ENCODE data around the gene MICB. TPM values are rescaled to one million over a fixed set of nuclear protein-coding genes. Genes with fewer than 3 reads are reported as not detected.
A peak's percentile ranks its signal among the peaks of the same experiment; 100 is the strongest.
"Not testable (repeated sequence)": the region's sequence is repeated elsewhere in the genome, so short reads cannot be mapped to it uniquely, and the experiment has no call there.

The MICB gene
- polyA plus RNA-seq (2011; rRNA removed) = 21.9 and 23.4 TPM in 2 replicates
- 16.1 and 21.2 TPM in 2 replicates for polyA minus RNA-seq (2011; rRNA and poly(A)+ RNA removed)

DNA sequence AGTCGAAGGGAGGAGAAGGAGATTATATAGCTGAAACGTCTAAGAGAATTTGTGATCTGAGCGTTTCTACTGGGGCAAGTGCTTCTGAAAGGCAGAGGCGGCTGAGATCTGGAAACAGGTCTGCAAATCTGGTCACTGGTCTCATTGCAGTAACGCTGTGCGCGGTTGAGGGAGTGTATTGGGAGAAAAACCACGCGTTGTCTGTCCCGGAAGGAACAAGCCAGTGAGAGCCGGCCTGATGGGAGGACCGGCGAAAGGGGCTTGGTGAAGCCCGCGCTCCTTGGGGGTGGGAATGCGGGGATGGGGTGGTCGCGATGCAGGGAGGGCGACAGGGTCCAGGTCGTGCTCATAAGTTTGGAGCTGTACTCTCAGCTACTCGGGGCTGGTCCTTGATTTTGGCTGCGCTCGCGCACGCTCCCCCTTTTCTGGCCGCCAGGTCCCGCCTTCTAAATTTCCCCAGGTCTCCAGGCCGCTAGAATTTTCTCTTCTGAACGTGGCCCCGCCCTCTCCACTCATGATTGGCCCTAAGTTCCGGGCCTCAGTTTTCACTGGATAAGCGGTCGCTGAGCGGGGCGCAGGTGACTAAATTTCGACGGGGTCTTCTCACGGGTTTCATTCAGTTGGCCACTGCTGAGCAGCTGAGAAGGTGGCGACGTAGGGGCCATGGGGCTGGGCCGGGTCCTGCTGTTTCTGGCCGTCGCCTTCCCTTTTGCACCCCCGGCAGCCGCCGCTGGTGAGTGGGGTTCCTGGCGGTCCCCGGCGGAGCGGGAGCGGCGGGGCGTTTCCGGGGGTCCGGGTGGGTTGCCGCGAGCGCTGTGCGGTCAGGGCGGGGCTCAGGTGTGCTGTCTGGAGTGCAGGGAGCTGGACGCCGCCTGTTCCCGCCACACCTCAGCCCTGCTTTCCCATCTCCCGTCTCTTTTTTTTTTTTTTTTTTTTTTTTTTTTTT, at the start of gene MICB:
TSS of gene MICB (plus strand) at position 615 of the 946 bp plus-strand sequence. CDS start at position 664, 49 bp downstream.
- DNase-seq (ENCODE audit: low read depth) = no peak
- ChIA-PET POLR2A (no interaction called here), CTCF (interaction anchor here (0.6 to 1.2 kb wide), 5 partner anchors 32 to 233 kb away, joined by 3 to 4 read pairs (median 3); partner anchors contain the start of gene ATP6V1G2)
- Histone ChIP-seq H3K27me3 (ENCODE audit: control insufficient read depth, insufficient read depth, low read length) (no peaks in the 10 kb centered on the region), H3K4me3 (ENCODE audit: low read depth, low read length) (peak within 1 kb of the TSS; percentile 59), H3K36me3 (ENCODE audit: control insufficient read depth, insufficient read depth, low read length) (no peaks in the 10 kb centered on the region)
- TF ChIP-seq, protein P1, sequence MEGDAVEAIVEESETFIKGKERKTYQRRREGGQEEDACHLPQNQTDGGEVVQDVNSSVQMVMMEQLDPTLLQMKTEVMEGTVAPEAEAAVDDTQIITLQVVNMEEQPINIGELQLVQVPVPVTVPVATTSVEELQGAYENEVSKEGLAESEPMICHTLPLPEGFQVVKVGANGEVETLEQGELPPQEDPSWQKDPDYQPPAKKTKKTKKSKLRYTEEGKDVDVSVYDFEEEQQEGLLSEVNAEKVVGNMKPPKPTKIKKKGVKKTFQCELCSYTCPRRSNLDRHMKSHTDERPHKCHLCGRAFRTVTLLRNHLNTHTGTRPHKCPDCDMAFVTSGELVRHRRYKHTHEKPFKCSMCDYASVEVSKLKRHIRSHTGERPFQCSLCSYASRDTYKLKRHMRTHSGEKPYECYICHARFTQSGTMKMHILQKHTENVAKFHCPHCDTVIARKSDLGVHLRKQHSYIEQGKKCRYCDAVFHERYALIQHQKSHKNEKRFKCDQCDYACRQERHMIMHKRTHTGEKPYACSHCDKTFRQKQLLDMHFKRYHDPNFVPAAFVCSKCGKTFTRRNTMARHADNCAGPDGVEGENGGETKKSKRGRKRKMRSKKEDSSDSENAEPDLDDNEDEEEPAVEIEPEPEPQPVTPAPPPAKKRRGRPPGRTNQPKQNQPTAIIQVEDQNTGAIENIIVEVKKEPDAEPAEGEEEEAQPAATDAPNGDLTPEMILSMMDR (IDR thresholded peaks at IDR 0.05; ENCODE audit: insufficient read depth, low read depth, low read length) = no peak

DNA sequence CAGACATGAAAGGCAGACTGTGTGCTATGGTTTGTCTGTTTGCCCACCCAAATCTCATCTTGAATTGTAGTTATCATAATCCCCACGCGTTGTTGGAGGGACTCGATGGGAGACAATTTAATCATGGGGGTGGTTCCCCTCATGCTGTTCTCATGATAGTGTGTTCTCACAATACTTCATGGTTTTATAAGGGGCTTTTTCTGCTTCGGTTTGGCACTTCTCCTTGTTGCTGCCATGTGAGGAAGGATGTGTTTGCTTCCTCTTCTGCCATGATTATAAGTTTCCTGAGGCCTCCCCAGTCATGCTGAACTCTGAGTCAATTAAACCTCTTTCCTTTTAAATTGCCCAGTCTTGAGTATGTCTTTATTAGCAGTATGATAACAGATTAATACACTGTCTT, 47.2 kb upstream of the MICB start:
- no peak for DNase-seq (ENCODE audit: low read depth)
- CTCF ChIA-PET = no interaction called here
- H3K36me3 ChIP-seq (ENCODE audit: control insufficient read depth, insufficient read depth, low read length) = no peaks in the 10 kb centered on the region
- H3K27me3 ChIP-seq (ENCODE audit: control insufficient read depth, insufficient read depth, low read length) = no peaks in the 10 kb centered on the region; the same call in 1 of the 2 replicates
- H3K4me3 ChIP-seq (ENCODE audit: low read depth, low read length) = no peak overlapping the region
- TF ChIP-seq, protein P1 (IDR thresholded peaks at IDR 0.05; ENCODE audit: insufficient read depth, low read depth, low read length) = no peak
- POLR2A ChIA-PET = no interaction called here

- POLR2A ChIA-PET = no interaction called here
- CTCF ChIA-PET = no interaction called here
- Histone ChIP-seq H3K4me3 (ENCODE audit: low read depth, low read length) (no peak overlapping the region), H3K27me3 (ENCODE audit: control insufficient read depth, insufficient read depth, low read length) (peaks cover 6% of the 10 kb centered on the region), H3K36me3 (ENCODE audit: control insufficient read depth, insufficient read depth, low read length) (no peaks in the 10 kb centered on the region)
- DNase-seq (ENCODE audit: low read depth) = no peak
- TF ChIP-seq, protein P1 (IDR thresholded peaks at IDR 0.05; ENCODE audit: insufficient read depth, low read depth, low read length) = no peak
Measured at GRCh38 chr6:31452859-31453258, 45.1 kb upstream of the MICB start.

DNA sequence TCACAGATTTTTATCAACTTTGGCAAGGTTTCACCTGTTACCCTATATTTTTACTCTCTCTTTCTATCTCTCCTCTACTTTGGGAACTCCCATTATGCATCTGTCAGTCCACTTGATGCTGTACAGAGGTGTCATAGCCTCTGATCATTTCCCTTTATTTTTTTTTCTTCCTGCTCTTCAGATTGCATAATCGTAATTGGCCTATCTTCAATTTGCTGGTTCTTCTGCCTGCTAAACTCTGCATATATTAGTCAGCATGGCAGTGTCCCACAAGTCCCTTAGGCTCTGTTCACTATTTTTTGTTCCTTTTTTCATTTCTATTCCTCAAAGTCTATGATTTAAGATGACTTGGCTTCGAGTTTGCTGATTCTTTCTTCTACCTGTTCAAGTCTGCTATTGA, 44.7 kb upstream of the MICB start:
- no peak overlapping the region for H3K4me3 ChIP-seq (ENCODE audit: low read depth, low read length)
- no peak for DNase-seq (ENCODE audit: low read depth)
- TF ChIP-seq, protein P1 (IDR thresholded peaks at IDR 0.05; ENCODE audit: insufficient read depth, low read depth, low read length) = no peak
- peaks cover 6% of the 10 kb centered on the region for H3K27me3 ChIP-seq (ENCODE audit: control insufficient read depth, insufficient read depth, low read length)
- H3K36me3 ChIP-seq (ENCODE audit: control insufficient read depth, insufficient read depth, low read length) = no peaks in the 10 kb centered on the region
- ChIA-PET POLR2A (no interaction called here), CTCF (no interaction called here)

DNA sequence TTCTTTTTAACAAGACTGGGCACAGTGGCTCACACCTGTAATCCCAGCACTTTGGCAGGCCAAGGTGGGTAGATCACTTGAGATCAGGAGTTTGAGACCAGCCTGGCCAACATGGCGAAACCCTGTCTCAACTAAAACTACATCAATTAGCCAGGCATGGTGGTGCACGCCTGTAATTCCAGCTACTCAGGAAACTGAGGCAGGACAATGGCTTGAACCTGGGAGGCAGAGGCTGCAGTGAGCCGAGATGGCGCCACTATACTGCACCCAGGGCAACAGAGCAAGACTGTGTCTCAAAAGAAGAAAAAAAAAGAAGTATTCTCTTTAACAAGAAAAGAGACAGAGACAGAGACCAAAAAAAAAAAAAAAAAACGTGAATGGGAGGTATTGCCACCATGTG, 38.1 kb upstream of the MICB start:
- H3K27me3 ChIP-seq (ENCODE audit: control insufficient read depth, insufficient read depth, low read length); DNase-seq (ENCODE audit: low read depth); H3K36me3 ChIP-seq (ENCODE audit: control insufficient read depth, insufficient read depth, low read length); POLR2A ChIA-PET; H3K4me3 ChIP-seq (ENCODE audit: low read depth, low read length): not testable (repeated sequence)
- CTCF ChIA-PET = interaction anchor here (1.6 kb wide), 1 partner anchor 18 kb away, joined by 5 read pairs; no protein-coding TSS in a partner anchor

Data from BJ (cell line).